Osteoblast (primary cell): ENCODE data around the gene NAE1. TPM values are rescaled to one million over a fixed set of nuclear protein-coding genes. Genes with fewer than 3 reads are reported as not detected.

Source experiments
- DNase-seq: peaks from one replicate; pipeline ENCODE4 v3.0.0; 2011; ENCODE audit warnings: low spot score, mixed read lengths; ENCODE audit not compliant: insufficient read length; ENCODE audit errors: missing footprints
- H2AFZ ChIP-seq: 2 replicates; pipeline ENCODE4 v1.6.0; 2011; ENCODE audit warnings: mild to moderate bottlenecking, low read length
- H3K27ac ChIP-seq: 2 replicates; pipeline ENCODE4 v1.5.1; 2011; ENCODE audit warnings: mild to moderate bottlenecking, low read depth, low read length, moderate library complexity
- H3K27me3 ChIP-seq: 2 replicates; pipeline ENCODE4 v1.6.0; 2012; ENCODE audit warnings: mild to moderate bottlenecking, control low read depth, inconsistent platforms, low read length, moderate library complexity; ENCODE audit not compliant: insufficient read depth
- H3K36me3 ChIP-seq: 2 replicates; pipeline ENCODE4 v1.5.1; 2011; ENCODE audit warnings: mild to moderate bottlenecking, low read length, control low read depth, moderate library complexity; ENCODE audit not compliant: insufficient read depth
- H3K4me1 ChIP-seq: 2 replicates; pipeline ENCODE4 v1.5.1; 2011; ENCODE audit warnings: mild to moderate bottlenecking, low read length, control low read depth, moderate library complexity; ENCODE audit not compliant: insufficient read depth
- H3K4me2 ChIP-seq: 2 replicates; pipeline ENCODE4 v1.6.0; 2011; ENCODE audit warnings: mild to moderate bottlenecking, low read length; ENCODE audit not compliant: insufficient read depth
- H3K4me3 ChIP-seq: fragments of 200-600 bp; sonication (generic); 3 replicates; pipeline ENCODE4 v1.5.1; 2012; ENCODE audit warnings: mild to moderate bottlenecking, low read length, inconsistent platforms; ENCODE audit not compliant: insufficient read depth
- H3K79me2 ChIP-seq: 2 replicates; pipeline ENCODE4 v1.6.0; 2012; ENCODE audit warnings: mild to moderate bottlenecking, low read length, control low read depth, inconsistent platforms; ENCODE audit not compliant: insufficient read depth
- H3K9me3 ChIP-seq: 2 replicates; pipeline ENCODE4 v1.5.1; 2011; ENCODE audit warnings: low read depth, low read length, control low read depth
- H4K20me1 ChIP-seq: 2 replicates; pipeline ENCODE4 v1.6.0; 2012; ENCODE audit warnings: mild to moderate bottlenecking, low read length, control low read depth; ENCODE audit not compliant: insufficient read depth
- total RNA-seq: library from RNA; depleted of rRNA; stranded (reverse); fragments of >200 nt; gene quantifications from 2 replicates; pipeline ENCODE4 v1.2.3, GENCODE V29; 2012
- TF ChIP-seq, protein P1 (sequence below): IDR thresholded peaks from 2 replicates; pipeline ENCODE4 v1.5.1; 2011; ENCODE audit warnings: mild to moderate bottlenecking, low read depth, low read length, moderate library complexity; ENCODE audit errors: extremely low read depth

Gene NAE1
- total RNA-seq, 1 donor = 73.5 TPM

DNA sequence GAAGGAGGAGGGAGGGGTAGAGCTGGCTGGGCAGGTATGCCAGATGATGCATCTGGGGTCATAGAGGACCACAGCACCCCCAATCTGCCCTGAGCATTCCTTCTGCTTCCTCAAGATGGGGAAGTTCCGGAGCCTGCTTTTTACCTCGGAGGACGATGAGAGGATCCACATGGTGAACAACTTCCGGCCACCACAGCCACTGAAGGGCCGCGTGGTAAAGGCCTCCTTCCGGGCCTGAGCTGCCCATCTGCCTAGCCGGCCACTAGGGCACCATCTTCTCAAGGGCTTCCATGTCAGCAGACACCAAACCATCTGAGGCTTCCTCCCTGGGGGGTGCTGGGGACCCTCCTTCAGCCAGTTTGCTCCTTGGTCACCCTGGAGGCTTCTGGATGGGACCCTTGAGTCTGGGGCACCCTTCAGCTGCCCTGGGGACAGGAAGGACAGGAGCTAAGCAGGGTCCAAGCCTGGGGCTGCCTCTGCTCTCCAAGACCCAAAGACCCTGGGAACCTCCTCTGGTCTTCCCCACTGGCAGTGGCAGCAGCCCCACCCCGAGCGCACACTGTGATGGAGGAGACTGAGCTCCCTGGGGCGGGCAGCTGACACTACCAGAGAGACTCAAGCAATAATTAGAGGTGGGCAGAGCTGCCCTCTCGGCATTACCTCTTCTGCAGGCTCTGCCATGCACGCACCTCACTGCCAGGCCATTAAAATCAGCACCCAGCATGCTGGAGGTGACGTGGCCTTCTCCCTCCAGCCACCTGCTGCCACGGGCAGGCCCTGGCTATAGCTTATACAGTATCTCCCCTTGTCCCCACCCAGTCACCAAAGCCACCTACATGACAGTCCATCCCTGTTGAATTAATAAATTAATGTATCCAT, 22.7 kb upstream of the NAE1 start:
- Histone ChIP-seq H2AFZ (no peak overlapping the region), H3K27ac (no peak overlapping the region), H4K20me1 (no peaks in the 10 kb centered on the region), H3K79me2 (no peaks in the 10 kb centered on the region), H3K4me1 (no peaks in the 10 kb centered on the region), H3K4me2 (no peak overlapping the region), H3K9me3 (no peaks in the 10 kb centered on the region), H3K4me3 (no peak overlapping the region), H3K36me3 (no peaks in the 10 kb centered on the region), H3K27me3 (peaks cover 4% of the 10 kb centered on the region)
- DNase-seq = peak; percentile 65
- TF ChIP-seq, protein P1, sequence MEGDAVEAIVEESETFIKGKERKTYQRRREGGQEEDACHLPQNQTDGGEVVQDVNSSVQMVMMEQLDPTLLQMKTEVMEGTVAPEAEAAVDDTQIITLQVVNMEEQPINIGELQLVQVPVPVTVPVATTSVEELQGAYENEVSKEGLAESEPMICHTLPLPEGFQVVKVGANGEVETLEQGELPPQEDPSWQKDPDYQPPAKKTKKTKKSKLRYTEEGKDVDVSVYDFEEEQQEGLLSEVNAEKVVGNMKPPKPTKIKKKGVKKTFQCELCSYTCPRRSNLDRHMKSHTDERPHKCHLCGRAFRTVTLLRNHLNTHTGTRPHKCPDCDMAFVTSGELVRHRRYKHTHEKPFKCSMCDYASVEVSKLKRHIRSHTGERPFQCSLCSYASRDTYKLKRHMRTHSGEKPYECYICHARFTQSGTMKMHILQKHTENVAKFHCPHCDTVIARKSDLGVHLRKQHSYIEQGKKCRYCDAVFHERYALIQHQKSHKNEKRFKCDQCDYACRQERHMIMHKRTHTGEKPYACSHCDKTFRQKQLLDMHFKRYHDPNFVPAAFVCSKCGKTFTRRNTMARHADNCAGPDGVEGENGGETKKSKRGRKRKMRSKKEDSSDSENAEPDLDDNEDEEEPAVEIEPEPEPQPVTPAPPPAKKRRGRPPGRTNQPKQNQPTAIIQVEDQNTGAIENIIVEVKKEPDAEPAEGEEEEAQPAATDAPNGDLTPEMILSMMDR = no peak

DNA sequence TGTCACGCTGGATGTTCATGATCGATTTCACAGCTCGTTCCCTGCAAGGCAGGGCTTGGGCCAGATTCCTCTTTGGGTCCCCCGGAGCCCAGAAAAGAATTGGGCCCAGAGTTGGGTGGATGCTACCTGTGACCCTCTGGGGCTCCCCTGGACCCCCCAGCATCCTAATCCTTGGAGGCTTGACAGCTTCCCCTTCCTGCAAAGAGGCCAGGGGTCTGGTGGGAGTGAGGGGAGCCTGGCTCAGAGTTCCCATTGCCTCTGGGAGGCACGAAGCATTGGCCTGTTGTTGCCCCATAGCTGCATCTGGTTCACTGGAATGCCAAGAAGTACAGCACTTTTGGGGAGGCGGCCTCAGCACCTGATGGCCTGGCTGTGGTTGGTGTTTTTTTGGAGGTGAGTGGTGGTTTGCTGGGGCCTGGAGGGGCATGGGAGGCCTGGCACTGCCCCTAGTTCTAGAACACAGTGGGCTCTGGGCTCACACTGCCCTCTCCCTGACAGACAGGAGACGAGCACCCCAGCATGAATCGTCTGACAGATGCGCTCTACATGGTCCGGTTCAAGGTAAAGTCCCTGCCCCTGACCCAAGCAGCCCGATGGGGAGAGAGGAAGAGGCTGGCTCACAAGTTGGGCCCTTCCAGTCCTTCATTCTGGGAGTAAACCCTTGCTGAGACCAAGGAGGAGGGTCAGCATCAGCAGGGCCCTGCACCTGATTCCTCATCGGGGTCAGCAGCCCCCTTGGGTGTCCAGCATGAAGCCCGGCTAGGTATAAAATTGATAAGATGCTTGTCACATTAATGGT, 20.6 kb upstream of the NAE1 start:
- H3K4me1 ChIP-seq = no peaks in the 10 kb centered on the region
- H3K27ac ChIP-seq = no peak overlapping the region
- no peak overlapping the region for H2AFZ ChIP-seq
- no peaks in the 10 kb centered on the region for H3K36me3 ChIP-seq
- H3K4me2 ChIP-seq = no peak overlapping the region
- no peak for DNase-seq
- H3K27me3 ChIP-seq = peaks cover 15% of the 10 kb centered on the region
- no peaks in the 10 kb centered on the region for H3K9me3 ChIP-seq
- no peak overlapping the region for H3K4me3 ChIP-seq
- H4K20me1 ChIP-seq = no peaks in the 10 kb centered on the region
- TF ChIP-seq, protein P1 = no peak
- no peaks in the 10 kb centered on the region for H3K79me2 ChIP-seq

DNA sequence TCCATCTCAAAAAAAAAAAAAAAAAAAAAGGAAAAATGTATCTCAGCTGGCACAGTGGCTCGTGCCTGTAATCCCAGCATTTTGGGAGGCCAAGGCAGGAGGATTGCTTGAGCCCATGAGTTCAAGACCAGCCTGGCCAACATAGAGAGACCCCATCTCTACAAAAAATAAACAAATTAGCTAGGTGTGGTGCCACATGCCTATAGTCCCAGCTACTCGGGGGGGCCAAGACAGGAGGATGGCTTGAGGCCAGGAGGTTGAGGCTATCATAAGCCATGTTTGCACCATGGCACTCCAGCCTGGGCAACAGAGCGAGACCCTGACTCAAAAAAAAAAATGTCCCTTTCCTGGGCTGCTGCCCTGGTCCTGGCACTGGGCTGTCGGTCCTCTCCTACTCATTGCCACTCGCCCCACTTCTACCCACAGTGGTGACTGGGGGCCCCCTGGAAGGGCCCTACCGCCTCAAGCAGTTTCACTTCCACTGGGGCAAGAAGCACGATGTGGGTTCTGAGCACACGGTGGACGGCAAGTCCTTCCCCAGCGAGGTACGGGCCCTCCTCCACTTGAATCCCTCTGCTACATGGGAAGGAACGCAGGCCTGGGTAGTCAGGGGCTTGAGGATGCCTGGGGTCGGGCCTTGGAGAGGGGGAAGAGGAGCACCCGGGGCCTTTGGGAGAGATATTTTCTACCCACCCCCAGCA, 19.5 kb upstream of the NAE1 start:
- Histone ChIP-seq H3K4me1 (no peaks in the 10 kb centered on the region), H4K20me1 (no peaks in the 10 kb centered on the region), H3K4me2 (no peak overlapping the region), H3K36me3 (no peaks in the 10 kb centered on the region), H2AFZ (no peak overlapping the region), H3K79me2 (no peaks in the 10 kb centered on the region), H3K27me3 (peaks cover 26% of the 10 kb centered on the region), H3K9me3 (no peaks in the 10 kb centered on the region), H3K27ac (no peak overlapping the region), H3K4me3 (no peak overlapping the region)
- TF ChIP-seq, protein P1 = no peak
- DNase-seq = no peak

DNA sequence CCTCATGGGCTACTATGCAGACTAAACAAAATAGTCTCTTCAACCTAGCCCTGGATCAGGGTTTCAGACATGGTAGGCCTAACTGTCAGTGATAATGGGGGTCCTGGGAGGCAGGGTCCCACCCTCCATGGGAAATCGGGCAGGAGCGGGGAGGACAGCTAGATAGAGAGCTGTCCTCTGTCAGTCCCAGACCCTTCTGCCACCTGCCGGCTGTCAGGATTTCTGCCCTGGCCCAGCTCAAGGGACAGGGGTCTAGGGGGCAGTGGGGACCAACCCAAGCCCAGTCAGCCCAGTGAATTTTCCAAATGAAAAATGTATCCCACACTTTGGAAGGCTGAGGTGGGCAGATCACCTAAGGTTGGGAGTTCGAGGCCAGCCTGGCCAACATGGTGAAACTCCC, 18.8 kb upstream of the NAE1 start:
- TF ChIP-seq, protein P1 = no peak
- Histone ChIP-seq H3K4me3 (no peak overlapping the region), H3K27ac (no peak overlapping the region), H3K36me3 (no peaks in the 10 kb centered on the region), H3K79me2 (no peaks in the 10 kb centered on the region), H4K20me1 (no peaks in the 10 kb centered on the region), H3K4me2 (no peak overlapping the region), H2AFZ (no peak overlapping the region), H3K9me3 (no peaks in the 10 kb centered on the region), H3K27me3 (peaks cover 34% of the 10 kb centered on the region), H3K4me1 (no peaks in the 10 kb centered on the region)
- peak; percentile 19 for DNase-seq
